Ishikawa (cell line): ENCODE results near the gene ZNF554.

Source experiments
- CEBPB ChIP-seq: IDR thresholded peaks from 2 replicates; pipeline ENCODE4 v1.6.1; 2012
- EGR1 ChIP-seq: IDR thresholded peaks from 2 replicates; pipeline ENCODE4 v1.6.1; 2012
- EP300 ChIP-seq: IDR thresholded peaks from 2 replicates; pipeline ENCODE4 v1.6.1; 2012; ENCODE audit warnings: borderline replicate concordance
- FOXM1 ChIP-seq: IDR thresholded peaks from 2 replicates; pipeline ENCODE4 v1.6.1; 2012; ENCODE audit warnings: low read depth, borderline replicate concordance
- MAX ChIP-seq: IDR thresholded peaks from 2 replicates; pipeline ENCODE4 v1.6.1; 2012
- RAD21 ChIP-seq: IDR thresholded peaks from 2 replicates; pipeline ENCODE4 v1.6.1; 2012; ENCODE audit warnings: low read depth
- REST ChIP-seq: IDR thresholded peaks from 2 replicates; pipeline ENCODE4 v1.6.1; 2012; ENCODE audit warnings: low read depth, mild to moderate bottlenecking
- TCF12 ChIP-seq: IDR thresholded peaks from 2 replicates; pipeline ENCODE4 v1.6.1; 2012; ENCODE audit warnings: low read depth
- TF ChIP-seq, protein P1 (sequence below): IDR thresholded peaks from 2 replicates; pipeline ENCODE4 v1.6.1; 2012

GRCh38 chr19:2863816-2864215 is 44.1 kb downstream of the ZNF554 start:
- TF ChIP-seq EGR1 (no peak), MAX (no peak), REST (no peak), CEBPB (no peak), FOXM1 (no peak), TCF12 (no peak), RAD21 (no peak), EP300 (no peak)
- TF ChIP-seq, protein P1, sequence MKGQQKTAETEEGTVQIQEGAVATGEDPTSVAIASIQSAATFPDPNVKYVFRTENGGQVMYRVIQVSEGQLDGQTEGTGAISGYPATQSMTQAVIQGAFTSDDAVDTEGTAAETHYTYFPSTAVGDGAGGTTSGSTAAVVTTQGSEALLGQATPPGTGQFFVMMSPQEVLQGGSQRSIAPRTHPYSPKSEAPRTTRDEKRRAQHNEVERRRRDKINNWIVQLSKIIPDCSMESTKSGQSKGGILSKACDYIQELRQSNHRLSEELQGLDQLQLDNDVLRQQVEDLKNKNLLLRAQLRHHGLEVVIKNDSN, result no peak
